A549 (cell line): ENCODE results near the gene MIR17HG. TPM values are rescaled to one million over a fixed set of nuclear protein-coding genes. Genes with fewer than 3 reads are reported as not detected.
"Not testable (repeated sequence)": the region's sequence is repeated elsewhere in the genome, so short reads cannot be mapped to it uniquely, and the experiment has no call there.

Experiments used
- ATAC-seq, 2 experiments: fragments of 200-7000 bp in 1 of 2; fragments of >200 bp in 1 of 2; cut with Nextera tagmentation in 1 of 2; cut with Tn5 transposase in 1 of 2; 3 replicates each; pipeline versions ENCODE4 v1.8.0 to v1.9.1; 2018 to 2020; ENCODE audit warnings: mild to moderate bottlenecking in 1 of 2, moderate library complexity in 1 of 2
- CTCF ChIA-PET: fragments of 300-600 bp; sonication (Branson Sonifier 250); formaldehyde crosslinking; extraction: SDS; loops from one replicate; lab custom pipeline; 2021; ENCODE audit warnings: antibody characterized with exemption, inconsistent platforms; lab: Yijun Ruan, JAX
- POLR2A ChIA-PET: fragments of 350-600 bp; formaldehyde crosslinking; extraction: SDS; loops from one replicate; lab custom pipeline; 2021; ENCODE audit warnings: antibody characterized with exemption, inconsistent platforms; lab: Yijun Ruan, JAX
- DNase-seq, 2 experiments: peaks; one replicate each; pipeline versions ENCODE4 v3.0.0 to v3.0.0-alpha.2; 2011 to 2016; ENCODE audit warnings: low read depth in 1 of 2, low spot score in 1 of 2
- FAIRE-seq: peaks from 2 replicates; lab custom pipeline; 2011; peaks lifted over from hg19 to GRCh38; lab: Jason Lieb, UNC
- H3K27ac ChIP-seq, 2 experiments: fragments of >200 bp; sonication (Bioruptor Twin); formaldehyde crosslinking; 3 replicates each; pipeline ENCODE4 v1.5.1; 2016 to 2017
- H3K4me1 ChIP-seq: fragments of >200 bp; sonication (Bioruptor Twin); formaldehyde crosslinking; 3 replicates; pipeline ENCODE4 v1.6.1; 2016
- H3K4me2 ChIP-seq: fragments of >200 bp; sonication (Bioruptor Twin); formaldehyde crosslinking; 3 replicates; pipeline ENCODE4 v1.6.1; 2016
- H3K4me3 ChIP-seq: fragments of >200 bp; sonication (Bioruptor Twin); formaldehyde crosslinking; 3 replicates; pipeline ENCODE4 v1.5.1; 2016
- H3K9me3 ChIP-seq: fragments of >200 bp; sonication (Bioruptor Twin); formaldehyde crosslinking; 3 replicates; pipeline ENCODE4 v1.6.1; 2016
- CEBPB ChIP-seq, 2 experiments: fragments of >200 bp in 1 of 2; sonication (Bioruptor Twin) in 1 of 2; formaldehyde crosslinking in 1 of 2; IDR thresholded peaks; 2 replicates each; pipeline ENCODE4 v1.6.1; 2012 to 2016
- CHD2 ChIP-seq: fragments of 150-350 bp; IDR thresholded peaks from 2 replicates; pipeline ENCODE4 v1.6.1; 2014; ENCODE audit warnings: low read length; ENCODE audit not compliant: partially characterized antibody
- CTCF ChIP-seq: fragments of >200 bp; sonication (Bioruptor Twin); formaldehyde crosslinking; IDR thresholded peaks from 3 replicates; pipeline ENCODE4 v1.5.1; 2016
- EHF ChIP-seq: fragments of 250-450 bp; sonication (Bioruptor Pico); IDR thresholded peaks from 2 replicates; pipeline ENCODE4 v1.5.0; 2020; ENCODE audit warnings: mild to moderate bottlenecking
- EHMT2 ChIP-seq: fragments of 200-600 bp; sonication (generic); IDR thresholded peaks from 2 replicates; pipeline ENCODE4 v1.6.1; 2016; ENCODE audit warnings: antibody characterized with exemption, low read depth, mild to moderate bottlenecking, moderate library complexity
- HEYL ChIP-seq: fragments of 250-450 bp; sonication (Bioruptor Pico); IDR thresholded peaks from 2 replicates; pipeline ENCODE4 v1.8.0; 2021; ENCODE audit warnings: mild to moderate bottlenecking, moderate library complexity
- HMGXB4 ChIP-seq: fragments of 250-450 bp; sonication (Bioruptor Pico); IDR thresholded peaks from 2 replicates; pipeline ENCODE4 v1.5.0; 2021; ENCODE audit warnings: mild to moderate bottlenecking, moderate library complexity, borderline replicate concordance
- HOXA7 ChIP-seq: fragments of 250-450 bp; sonication (Bioruptor Pico); IDR thresholded peaks from 2 replicates; pipeline ENCODE4 v1.5.0; 2020; ENCODE audit warnings: mild to moderate bottlenecking, moderate library complexity
- JUNB ChIP-seq: fragments of >200 bp; sonication (Bioruptor Twin); formaldehyde crosslinking; IDR thresholded peaks from 2 replicates; pipeline ENCODE4 v1.6.1; 2016
- MAZ ChIP-seq: fragments of 150-350 bp; IDR thresholded peaks from 2 replicates; pipeline ENCODE4 v1.6.1; 2014; ENCODE audit warnings: antibody characterized with exemption, low read depth, low read length, borderline replicate concordance
- PBX3 ChIP-seq: IDR thresholded peaks from 2 replicates; pipeline ENCODE4 v1.6.1; 2012
- RCOR1 ChIP-seq: fragments of 150-350 bp; IDR thresholded peaks from 2 replicates; pipeline ENCODE4 v1.6.1; 2014; ENCODE audit warnings: antibody characterized with exemption, low read length, low read depth
- SMC3 ChIP-seq: fragments of >200 bp; sonication (Bioruptor Twin); formaldehyde crosslinking; IDR thresholded peaks from 3 replicates; pipeline ENCODE4 v1.6.1; 2018; ENCODE audit warnings: inconsistent platforms
- SREBF2 ChIP-seq: fragments of 450-650 bp; IDR thresholded peaks from 2 replicates; pipeline ENCODE4 v1.6.1; 2014; ENCODE audit warnings: mild to moderate bottlenecking, moderate library complexity
- ZC3H11A ChIP-seq: fragments of 450-650 bp; IDR thresholded peaks from 2 replicates; pipeline ENCODE4 v1.6.1; 2014; ENCODE audit warnings: antibody characterized with exemption, mild to moderate bottlenecking
- ZSCAN20 ChIP-seq: fragments of 250-450 bp; sonication (Bioruptor Pico); IDR thresholded peaks from 2 replicates; pipeline ENCODE4 v1.8.0; 2022; ENCODE audit warnings: mild to moderate bottlenecking, moderate library complexity
- WGBS: methylation state at CpG from one replicate; pipeline ENCODE4 v1.1.6; 2017; ENCODE audit errors: missing lambda C conversion rate; 5-methylcytosine and 5-hydroxymethylcytosine counted together
- polyA plus RNA-seq, 4 experiments: library from polyadenylated mRNA; depleted of rRNA in 3 of 4; stranded (reverse); fragments of >200 nt; fragmentation: RNase III in 1 of 4; extraction: RNeasy Plus Mini Kit Qiagen cat#74134 plus additional on column Dnase treatment in 1 of 4; gene quantifications; 2 replicates in 3 of 4; 3 replicates in 1 of 4; pipeline ENCODE4 v1.2.3, GENCODE V29; 2011 to 2017

MIR17HG gene
- polyA plus RNA-seq, 2 of the 4 experiments (the other 2 are of a cell fraction) = 4.9 to 7.3 TPM

- TF ChIP-seq CTCF (no peak), JUNB (no peak), RCOR1 (no peak)
Observed at GRCh38 chr13:91314888-91315287, 32.6 kb upstream of the MIR17HG start (continued).

- H3K27ac ChIP-seq = no peak overlapping the region
- POLR2A ChIA-PET = no interaction called here
- FAIRE-seq (no peak), DNase-seq (no peak), ATAC-seq (no peak)
- TF ChIP-seq ZSCAN20 (CRISPR knock-in tag) = no peak
- no peaks in the 10 kb centered on the region for H3K4me1 ChIP-seq
- 39% methylated on average over 6 of the region's 6 CpGs for WGBS
- H3K9me3 ChIP-seq = no peaks in the 10 kb centered on the region
- CTCF ChIA-PET = no interaction called here
- no peak overlapping the region for H3K4me3 ChIP-seq
- no peak overlapping the region for H3K4me2 ChIP-seq
Observed at GRCh38 chr13:91318886-91319285, 28.6 kb upstream of the MIR17HG start.

GRCh38 chr13:91319996-91320395 is 27.5 kb upstream of the MIR17HG start:
- CTCF ChIA-PET = no interaction called here
- ATAC-seq (no peak), FAIRE-seq (no peak), DNase-seq (no peak)
- H3K27ac ChIP-seq = no peak overlapping the region
- POLR2A ChIA-PET = no interaction called here
- no peaks in the 10 kb centered on the region for H3K4me1 ChIP-seq
- no peak for TF ChIP-seq EHMT2
- no peak for TF ChIP-seq PBX3
- no peak for TF ChIP-seq HMGXB4 (CRISPR knock-in tag)
- TF ChIP-seq EHF (CRISPR knock-in tag) = no peak
- TF ChIP-seq ZC3H11A = no peak
- no peak for TF ChIP-seq CHD2
- TF ChIP-seq SMC3 = no peak
- TF ChIP-seq HOXA7 (CRISPR knock-in tag) = no peak
- TF ChIP-seq ZSCAN20 (CRISPR knock-in tag) = no peak
- TF ChIP-seq MAZ = no peak
- TF ChIP-seq CTCF = no peak
- no peak for TF ChIP-seq HEYL
- no peak for TF ChIP-seq CEBPB (IDR thresholded peaks at IDR 0.05)
- TF ChIP-seq SREBF2 = no peak
- H3K4me2 ChIP-seq = no peak overlapping the region
- no peaks in the 10 kb centered on the region for H3K9me3 ChIP-seq
- H3K4me3 ChIP-seq = no peak overlapping the region
- WGBS = 85% methylated on average over 7 of the region's 8 CpGs

GRCh38 chr13:91320990-91321389 is 26.5 kb upstream of the MIR17HG start:
- H3K27ac ChIP-seq, H3K4me3 ChIP-seq, FAIRE-seq, H3K4me1 ChIP-seq, H3K4me2 ChIP-seq, ATAC-seq, POLR2A ChIA-PET, H3K9me3 ChIP-seq, CTCF ChIA-PET, DNase-seq: not testable (repeated sequence)
- 0% methylated on average over 1 of the region's 1 CpG for WGBS
